Germinal center (tissue), 1 donor: Measurements from ENCODE around the gene NOX1.

Experiments
- DNase-seq: peaks from one replicate; pipeline ENCODE4 v3.0.0; 2012; ENCODE audit warnings: mixed read lengths, low spot score

Gene NOX1

GRCh38 chrX:100874325-100874724 is at the start of gene NOX1:
Gene NOX1 (minus strand): TSS chrX:100874359. CDS start chrX:100874139, 220 bp downstream.
- no peak for DNase-seq

- no peak for DNase-seq
Observed at GRCh38 chrX:100915562-100915961, 41.4 kb upstream of the NOX1 start.

- DNase-seq: no peak
Observed at GRCh38 chrX:100913111-100913510, 39.0 kb upstream of the NOX1 start.

GRCh38 chrX:100911731-100912130 is 37.6 kb upstream of the NOX1 start:
- DNase-seq: no peak

- DNase-seq: no peak
Observed at GRCh38 chrX:100905620-100906019, 31.5 kb upstream of the NOX1 start.

- DNase-seq: no peak
Observed at GRCh38 chrX:100904433-100904832, 30.3 kb upstream of the NOX1 start.

- peak; percentile 11 for DNase-seq
Observed at GRCh38 chrX:100895365-100896075, 21.4 kb upstream of the NOX1 start.

GRCh38 chrX:100883654-100884053 is 9.5 kb upstream of the NOX1 start:
- DNase-seq: no peak

GRCh38 chrX:100880368-100880767 is 6.2 kb upstream of the NOX1 start:
- DNase-seq: no peak

- no peak for DNase-seq
Observed at GRCh38 chrX:100871594-100872560, 2.3 kb downstream of the NOX1 start.

- no peak for DNase-seq
Observed at GRCh38 chrX:100870527-100870926, 3.6 kb downstream of the NOX1 start.

GRCh38 chrX:100868273-100868672 is 5.9 kb downstream of the NOX1 start:
- DNase-seq: no peak

- DNase-seq: no peak
Observed at GRCh38 chrX:100864657-100865391, 9.3 kb downstream of the NOX1 start.

- DNase-seq: no peak
Observed at GRCh38 chrX:100863326-100863864, 10.8 kb downstream of the NOX1 start.

- DNase-seq: no peak
Observed at GRCh38 chrX:100852810-100853209, 21.3 kb downstream of the NOX1 start.

GRCh38 chrX:100850317-100850716 is 23.8 kb downstream of the NOX1 start:
- DNase-seq: no peak

GRCh38 chrX:100831219-100831946 is 42.8 kb downstream of the NOX1 start:
- no peak for DNase-seq

- no peak for DNase-seq
Observed at GRCh38 chrX:100830547-100830946, 43.6 kb downstream of the NOX1 start.

- DNase-seq: no peak
Observed at GRCh38 chrX:100830143-100830542, 44.0 kb downstream of the NOX1 start.

GRCh38 chrX:100829730-100830129 is 44.4 kb downstream of the NOX1 start:
- no peak for DNase-seq
